ENCODE measurements around the gene KRT2. TPM values are rescaled to one million over a fixed set of nuclear protein-coding genes. Genes with fewer than 3 reads are reported as not detected.

Gene KRT2
- total RNA-seq, result not detected
- long read RNA-seq, result 0 reads

- no peak for TF ChIP-seq POLR2A (IDR thresholded peaks at IDR 0.05)
- intact Hi-C loops (cut with DNase I), result no loop called here
- ATAC-seq (no peak), DNase-seq (no peak)
- Histone ChIP-seq H3K27me3 (no peaks in the 10 kb centered on the region), H3K27ac (no peak within 1 kb of the TSS), H3K36me3 (no peaks in the 10 kb centered on the region), H3K9me3 (no peaks in the 10 kb centered on the region), H3K4me1 (no peaks in the 10 kb centered on the region), H3K4me3 (no peak within 1 kb of the TSS)
- WGBS (ENCODE audit: insufficient coverage, low coverage, low lambda C conversion rate, missing lambda C conversion rate), result no CpG with 5 or more reads among the region's 16 CpGs
Measured at GRCh38 chr12:52651726-52652261, at the start of gene KRT2. Gene KRT2, minus strand, starts transcription at chr12:52652211. Its CDS starts 69 bp downstream, at chr12:52652142.

GRCh38 chr12:52701281-52701680, 49.3 kb upstream of the KRT2 start:
- H3K4me3 ChIP-seq, result no peak overlapping the region
- no peak for TF ChIP-seq POLR2A (IDR thresholded peaks at IDR 0.05)
- TF ChIP-seq CTCF (IDR thresholded peaks at IDR 0.05), result no peak
- H3K9me3 ChIP-seq, result no peaks in the 10 kb centered on the region
- 68% methylated on average over 7 of the region's 12 CpGs for WGBS (ENCODE audit: insufficient coverage, low coverage, low lambda C conversion rate, missing lambda C conversion rate)
- H3K27me3 ChIP-seq, result no peaks in the 10 kb centered on the region
- no peaks in the 10 kb centered on the region for H3K36me3 ChIP-seq
- ATAC-seq (no peak), DNase-seq (no peak)
- H3K4me1 ChIP-seq, result no peaks in the 10 kb centered on the region
- intact Hi-C loops (cut with DNase I), result no loop called here
- H3K27ac ChIP-seq, result no peak overlapping the region

- no peak for DNase-seq
- WGBS (ENCODE audit: insufficient coverage, low coverage, low lambda C conversion rate, missing lambda C conversion rate), result 27% methylated on average over 2 of the region's 2 CpGs
- H3K27me3 ChIP-seq, result no peaks in the 10 kb centered on the region
Measured at GRCh38 chr12:52699960-52700359, 47.9 kb upstream of the KRT2 start.

GRCh38 chr12:52699373-52699772, 47.4 kb upstream of the KRT2 start:
- TF ChIP-seq CTCF (IDR thresholded peaks at IDR 0.05) (no peak), POLR2A (IDR thresholded peaks at IDR 0.05) (no peak)
- Histone ChIP-seq H3K4me1 (no peaks in the 10 kb centered on the region), H3K9me3 (no peaks in the 10 kb centered on the region), H3K36me3 (no peaks in the 10 kb centered on the region), H3K27ac (no peak overlapping the region), H3K27me3 (no peaks in the 10 kb centered on the region), H3K4me3 (no peak overlapping the region)
- ATAC-seq, result no peak
- intact Hi-C loops (cut with DNase I), result no loop called here
- no peak for DNase-seq
- no CpG with 5 or more reads among the region's 2 CpGs for WGBS (ENCODE audit: insufficient coverage, low coverage, low lambda C conversion rate, missing lambda C conversion rate)

More at GRCh38 chr12:52699960-52700359, 47.9 kb upstream of the KRT2 start:
- H3K27ac ChIP-seq, result no peak overlapping the region
- ATAC-seq, result no peak
- intact Hi-C loops (cut with DNase I), result no loop called here
- TF ChIP-seq CTCF (IDR thresholded peaks at IDR 0.05) (no peak), POLR2A (IDR thresholded peaks at IDR 0.05) (no peak)
- no peaks in the 10 kb centered on the region for H3K36me3 ChIP-seq
- H3K4me1 ChIP-seq, result no peaks in the 10 kb centered on the region
- H3K9me3 ChIP-seq, result no peaks in the 10 kb centered on the region
- H3K4me3 ChIP-seq, result no peak overlapping the region

- H3K36me3 ChIP-seq, result no peaks in the 10 kb centered on the region
- intact Hi-C loops (cut with DNase I), result no loop called here
- H3K9me3 ChIP-seq, result no peaks in the 10 kb centered on the region
- TF ChIP-seq CTCF (IDR thresholded peaks at IDR 0.05) (no peak), POLR2A (IDR thresholded peaks at IDR 0.05) (no peak)
- DNase-seq, result no peak
- no peak for ATAC-seq
- WGBS (ENCODE audit: insufficient coverage, low coverage, low lambda C conversion rate, missing lambda C conversion rate), result 31% methylated on average over 7 of the region's 11 CpGs
- H3K4me3 ChIP-seq, result no peak overlapping the region
- H3K27me3 ChIP-seq, result no peaks in the 10 kb centered on the region
- H3K27ac ChIP-seq, result no peak overlapping the region
- no peaks in the 10 kb centered on the region for H3K4me1 ChIP-seq
Measured at GRCh38 chr12:52698651-52699340, 46.8 kb upstream of the KRT2 start.
